NK-92 (cell line): ENCODE results near the gene AGFG2.
"Not testable (repeated sequence)": the region's sequence is repeated elsewhere in the genome, so short reads cannot be mapped to it uniquely, and the experiment has no call there.

Source experiments
- DNase-seq: peaks from one replicate; lab custom pipeline; 2025; ENCODE audit not compliant: unreplicated experiment; lab: John Stamatoyannopoulos, UW

The AGFG2 gene, protein sequence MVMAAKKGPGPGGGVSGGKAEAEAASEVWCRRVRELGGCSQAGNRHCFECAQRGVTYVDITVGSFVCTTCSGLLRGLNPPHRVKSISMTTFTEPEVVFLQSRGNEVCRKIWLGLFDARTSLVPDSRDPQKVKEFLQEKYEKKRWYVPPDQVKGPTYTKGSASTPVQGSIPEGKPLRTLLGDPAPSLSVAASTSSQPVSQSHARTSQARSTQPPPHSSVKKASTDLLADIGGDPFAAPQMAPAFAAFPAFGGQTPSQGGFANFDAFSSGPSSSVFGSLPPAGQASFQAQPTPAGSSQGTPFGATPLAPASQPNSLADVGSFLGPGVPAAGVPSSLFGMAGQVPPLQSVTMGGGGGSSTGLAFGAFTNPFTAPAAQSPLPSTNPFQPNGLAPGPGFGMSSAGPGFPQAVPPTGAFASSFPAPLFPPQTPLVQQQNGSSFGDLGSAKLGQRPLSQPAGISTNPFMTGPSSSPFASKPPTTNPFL

DNA sequence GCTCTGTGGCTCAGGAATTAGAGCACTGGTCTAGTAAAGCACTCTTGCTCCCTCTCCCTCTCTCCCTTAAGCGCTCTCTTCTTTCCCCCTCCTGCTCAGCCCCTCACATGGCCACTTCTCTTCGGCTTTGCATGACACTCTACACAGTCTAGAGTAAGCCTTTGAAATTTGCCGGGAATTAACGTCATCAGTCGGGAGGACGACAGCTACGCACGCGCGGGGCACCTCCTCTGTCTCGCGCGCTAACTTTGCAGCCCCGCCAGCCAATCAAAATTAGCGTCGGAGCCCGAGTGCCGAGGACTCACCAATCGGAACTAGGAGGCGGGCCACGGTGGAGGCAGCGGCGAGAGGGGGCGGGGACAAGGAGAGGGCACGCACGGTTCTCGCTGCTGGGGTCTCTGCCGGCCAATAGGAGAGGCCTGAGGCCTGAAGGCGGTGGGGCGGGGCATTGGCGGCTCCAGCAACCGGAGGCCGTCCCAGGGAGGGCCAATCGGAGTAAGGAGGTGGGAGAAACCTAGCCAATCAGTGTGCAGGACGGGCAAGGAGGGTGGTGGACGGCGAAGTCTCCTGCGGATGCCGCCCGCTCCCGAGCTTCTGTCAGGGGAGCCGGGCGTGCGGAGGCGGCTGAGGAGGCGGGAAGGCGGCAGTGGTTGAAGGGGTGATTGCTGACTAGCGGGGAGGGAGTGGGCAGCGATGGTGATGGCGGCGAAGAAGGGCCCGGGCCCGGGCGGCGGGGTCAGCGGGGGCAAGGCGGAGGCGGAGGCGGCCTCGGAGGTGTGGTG lies at the start of gene AGFG2:
TSS of gene AGFG2 (plus strand) at position 550 of the 782 bp plus-strand sequence. CDS start at position 694, 144 bp downstream.
- DNase-seq = peak; percentile 99

DNA sequence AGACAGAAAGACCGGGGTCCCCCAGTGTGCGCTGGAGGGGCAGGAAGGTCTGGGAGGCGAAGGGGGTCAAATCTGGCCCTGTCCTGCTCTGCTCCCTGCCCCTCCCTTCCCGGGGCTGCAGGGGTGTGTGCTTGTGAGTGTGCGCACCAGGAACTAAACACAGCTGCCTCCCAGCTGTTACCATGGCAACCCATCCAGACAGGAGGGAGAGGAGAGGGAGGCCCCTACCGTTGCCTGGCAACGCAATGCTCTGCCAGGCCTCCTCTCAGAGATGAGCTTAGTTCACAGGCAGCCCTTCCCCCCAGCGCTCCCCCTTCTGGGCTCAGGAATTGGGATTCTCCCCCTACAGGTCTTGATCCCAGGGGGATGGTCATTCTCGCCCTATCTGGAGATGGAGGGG lies 49.2 kb upstream of the AGFG2 start:
- no peak for DNase-seq

DNA sequence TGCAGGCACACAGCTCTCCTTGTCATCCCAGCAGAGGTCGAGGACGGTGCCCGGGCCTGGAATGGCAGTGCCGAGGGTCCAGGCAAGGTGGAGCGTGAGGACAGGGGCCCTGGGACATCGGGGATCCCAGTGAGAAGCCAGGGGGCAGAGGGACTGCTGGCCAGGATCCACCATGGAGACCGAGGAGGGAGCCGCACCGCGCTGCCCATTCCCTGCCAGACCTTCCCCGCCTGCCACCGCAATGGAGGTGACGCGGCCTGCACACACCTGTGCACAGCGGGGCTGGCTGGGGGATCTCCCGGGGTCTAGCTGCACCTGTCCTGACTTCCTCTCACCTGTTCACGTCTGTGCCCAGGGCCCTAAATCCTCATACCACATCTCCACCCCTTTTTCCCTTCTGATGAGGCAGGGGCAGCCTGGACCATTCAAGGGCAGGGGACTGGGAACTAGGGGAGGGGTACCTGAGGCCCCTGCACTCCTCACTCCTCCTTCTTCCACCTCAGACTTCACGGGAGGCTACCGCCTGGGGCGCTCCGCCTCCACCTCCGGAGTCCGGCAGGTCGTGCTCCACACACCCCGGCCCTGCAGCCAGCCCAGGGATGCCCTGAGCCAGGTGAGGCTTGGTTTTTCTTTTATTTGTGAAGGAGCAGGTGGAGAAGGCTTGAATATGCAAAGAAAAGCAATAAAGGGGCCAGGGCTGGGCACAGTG lies 48.4 kb upstream of the AGFG2 start:
- DNase-seq = no peak

DNA sequence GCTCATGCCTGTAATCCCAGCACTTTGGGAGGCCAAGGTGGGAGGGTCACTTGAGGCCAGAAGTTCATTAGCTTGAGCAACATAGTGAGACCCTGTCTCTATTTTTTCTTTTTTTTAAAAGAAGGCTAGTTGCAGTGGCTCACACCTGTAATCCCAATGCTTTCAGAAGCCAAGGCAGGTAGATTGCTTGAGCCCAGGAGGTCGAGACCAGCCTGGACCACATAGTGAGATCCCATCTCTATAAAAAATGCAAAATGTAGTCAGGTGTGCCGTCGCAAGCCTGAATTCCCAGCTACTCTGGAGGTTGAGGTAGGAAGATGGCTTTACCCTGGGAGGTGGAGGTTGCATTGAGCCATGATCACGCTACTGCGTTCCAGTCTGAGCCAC lies 47.8 kb upstream of the AGFG2 start:
- no peak for DNase-seq

DNA sequence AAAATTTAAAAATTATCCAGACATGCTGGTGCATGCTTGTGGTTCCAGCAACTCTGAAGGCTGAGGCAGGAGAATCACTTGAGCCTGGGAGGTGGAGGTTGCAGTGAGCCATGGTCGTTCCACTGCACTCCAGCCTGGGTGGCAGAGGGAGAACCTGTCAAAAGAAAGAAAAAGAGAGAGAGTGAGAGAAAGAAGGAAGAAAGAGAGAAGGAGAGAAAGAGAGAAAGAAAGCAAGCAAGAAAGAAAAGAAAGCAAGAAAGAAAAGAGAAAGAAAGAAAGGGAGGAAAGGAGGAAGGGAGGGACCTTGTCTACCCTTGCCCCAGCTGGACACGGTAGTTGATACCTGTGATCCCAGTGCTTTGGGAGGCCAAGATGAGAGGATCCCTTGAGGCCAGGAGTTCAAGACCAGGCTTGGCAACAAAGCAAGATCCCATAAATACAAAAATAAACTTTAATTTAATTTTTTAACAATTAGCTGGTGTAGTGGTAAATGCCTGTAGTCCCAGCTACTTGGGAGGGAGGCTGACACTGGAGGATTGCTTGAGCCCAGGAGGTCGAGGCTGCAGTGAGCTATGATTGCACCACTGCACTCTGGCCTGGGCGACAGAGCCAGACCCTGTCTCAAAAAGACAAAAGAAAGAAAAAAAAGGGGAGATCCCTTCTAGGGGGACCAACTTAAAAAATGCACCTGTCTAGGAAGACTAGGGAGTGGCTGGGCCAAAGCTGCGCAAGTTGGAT lies 46.1 kb upstream of the AGFG2 start:
- DNase-seq = no peak

DNA sequence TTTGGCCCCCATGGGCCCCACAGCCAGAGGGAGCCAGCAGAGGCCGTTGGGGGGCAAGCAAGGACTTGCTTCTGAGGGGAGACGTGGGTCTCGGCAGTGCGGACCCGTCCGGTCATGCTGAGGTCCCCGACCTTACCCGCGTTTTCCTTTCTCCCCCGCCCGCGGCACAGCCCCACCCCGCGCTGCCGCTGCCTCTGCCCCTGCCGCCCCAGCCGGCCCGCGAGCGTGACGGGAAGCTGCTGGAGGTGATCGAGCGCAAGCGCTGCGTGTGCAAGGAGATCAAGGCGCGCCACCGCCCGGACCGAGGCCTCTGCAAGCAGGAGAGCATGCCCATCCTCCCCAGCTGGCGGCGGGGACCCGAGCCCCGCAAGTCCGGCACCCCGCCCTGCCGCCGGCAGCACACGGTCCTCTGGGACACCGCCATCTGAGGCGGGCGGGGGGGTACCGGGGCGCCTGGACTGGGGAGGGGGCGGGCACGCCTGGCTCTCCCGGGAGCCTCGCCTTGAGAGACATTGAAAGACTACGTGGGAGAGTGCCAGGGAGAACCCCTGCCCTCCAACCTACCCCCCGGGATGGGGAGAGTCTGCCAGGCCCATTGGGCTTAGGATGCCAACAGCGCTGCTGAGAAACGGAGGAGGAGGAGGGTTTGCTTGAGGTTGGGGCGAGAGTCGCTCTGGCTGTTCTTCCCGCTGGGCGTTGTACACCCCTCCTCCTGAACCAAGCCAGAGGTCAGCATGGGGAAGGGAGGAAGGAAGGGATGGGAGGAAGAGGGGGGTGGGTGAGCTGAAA lies 45.3 kb upstream of the AGFG2 start:
- DNase-seq = no peak

DNA sequence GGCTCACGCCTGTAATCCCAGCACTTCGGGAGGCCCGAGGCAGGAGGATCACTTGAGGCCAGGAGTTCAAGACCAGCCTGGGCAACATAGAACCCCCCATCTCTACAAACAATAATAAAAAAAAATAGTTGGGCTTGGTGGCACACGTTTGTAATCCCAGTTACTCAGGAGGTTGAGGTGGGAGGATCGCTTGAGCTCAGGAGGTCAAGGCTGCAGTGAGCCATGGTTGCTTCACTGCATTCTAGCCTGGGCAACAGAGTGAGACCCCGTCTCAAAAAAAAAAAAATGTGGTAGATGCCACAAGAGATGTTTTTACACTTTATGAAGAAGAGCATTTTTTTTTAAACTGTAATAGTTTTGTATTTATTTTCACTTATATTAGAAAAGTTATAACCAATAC lies 42.5 kb upstream of the AGFG2 start:
- DNase-seq = no peak

DNA sequence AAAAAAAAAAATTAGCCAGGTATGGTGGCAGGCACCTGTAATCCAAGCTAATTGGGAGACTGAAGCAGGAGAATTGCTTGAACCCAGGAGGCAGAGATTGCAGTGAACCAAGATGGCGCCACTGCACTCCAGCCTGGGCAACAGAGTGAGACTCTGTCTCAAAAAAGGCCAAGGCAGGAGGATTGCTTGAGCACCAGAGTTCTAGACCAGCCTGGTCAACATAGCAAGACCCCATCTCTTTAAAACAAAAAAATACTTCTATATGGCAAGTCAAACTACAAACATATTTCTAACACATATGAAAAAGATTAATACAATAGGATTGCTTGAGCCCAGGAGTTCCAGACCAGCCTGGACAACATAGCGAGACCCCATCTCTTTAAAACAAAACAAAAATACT lies 38.3 kb upstream of the AGFG2 start:
- DNase-seq = not testable (repeated sequence)

DNA sequence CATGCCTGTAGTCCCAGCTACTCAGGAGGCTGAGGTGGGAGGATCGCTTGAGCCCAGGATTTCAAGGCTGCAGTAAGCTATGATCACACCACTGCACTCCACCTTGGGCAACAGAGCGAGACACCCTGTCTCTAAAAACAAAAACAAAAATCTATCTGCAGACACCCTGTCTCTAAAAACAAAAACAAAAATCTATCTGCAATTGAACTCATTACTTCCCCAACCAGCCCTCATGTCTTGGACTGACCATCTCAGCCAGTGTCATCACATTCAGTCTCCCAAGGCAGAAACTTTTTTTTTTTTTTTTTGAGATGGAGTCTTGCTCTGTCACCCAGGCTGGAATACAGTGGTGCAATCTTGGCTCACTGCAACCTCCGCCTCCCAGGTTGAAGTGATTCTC lies 35.0 kb upstream of the AGFG2 start:
- DNase-seq = not testable (repeated sequence)

DNA sequence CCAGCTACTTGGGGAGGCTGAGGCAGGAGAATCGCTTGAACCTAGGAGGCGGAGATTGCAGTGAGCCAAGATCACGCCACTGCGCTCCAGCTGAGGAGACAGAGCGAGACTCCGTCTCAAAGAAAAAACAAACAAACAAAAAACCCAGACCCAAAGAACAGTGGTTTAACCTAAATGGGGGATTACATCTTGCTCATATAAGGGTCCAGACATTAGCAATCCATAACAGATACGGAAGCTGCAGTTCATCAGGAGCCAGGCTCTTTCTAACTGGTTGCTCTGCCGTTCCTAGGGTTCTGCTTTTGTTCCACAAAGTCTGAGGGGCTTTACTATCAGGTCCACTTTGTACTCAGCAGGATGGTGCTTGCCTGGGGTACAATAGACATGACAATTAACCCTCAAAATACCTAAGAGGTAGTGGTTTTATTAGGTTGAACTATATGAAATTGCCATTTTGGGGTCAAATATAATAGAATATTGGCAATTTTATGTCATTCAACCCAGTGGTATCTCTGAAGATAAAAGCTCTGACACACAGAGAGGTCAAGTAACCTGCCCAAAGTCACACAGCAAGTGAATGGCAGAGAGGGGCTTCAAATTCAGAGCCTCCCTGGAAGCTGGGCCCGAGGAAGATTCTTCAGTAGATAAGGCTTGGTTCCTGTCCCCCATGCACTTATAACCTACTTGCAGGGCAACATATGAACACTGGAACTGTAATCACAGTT lies 34.0 kb upstream of the AGFG2 start:
- DNase-seq = no peak

DNA sequence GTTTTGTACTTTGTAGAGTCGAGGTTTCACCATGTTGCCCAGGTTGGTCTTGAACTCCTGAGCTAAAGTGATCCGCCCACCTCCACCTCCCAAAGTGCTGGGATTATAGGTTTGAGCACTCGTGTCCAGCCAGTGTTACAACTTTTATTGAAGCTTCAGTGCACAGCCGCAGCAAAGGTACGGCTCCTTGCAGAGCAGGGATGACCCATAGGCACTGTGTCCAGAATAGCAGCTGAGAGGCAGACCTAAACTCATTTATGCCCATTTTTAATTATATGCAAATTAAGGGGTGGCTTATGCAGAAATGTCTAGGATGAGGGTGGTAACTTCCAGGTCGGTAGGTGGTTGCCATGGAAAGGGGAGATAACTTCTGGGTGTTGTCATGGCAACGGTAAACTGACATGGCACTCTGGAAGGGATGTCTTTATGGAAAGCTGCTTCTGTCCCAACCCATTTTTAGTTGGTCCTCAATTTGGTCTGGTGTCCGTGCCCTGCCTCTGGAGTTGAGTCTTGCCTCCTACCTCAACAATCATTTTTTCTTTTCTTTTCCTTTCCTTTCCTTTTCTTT lies 32.6 kb upstream of the AGFG2 start:
- DNase-seq = no peak

DNA sequence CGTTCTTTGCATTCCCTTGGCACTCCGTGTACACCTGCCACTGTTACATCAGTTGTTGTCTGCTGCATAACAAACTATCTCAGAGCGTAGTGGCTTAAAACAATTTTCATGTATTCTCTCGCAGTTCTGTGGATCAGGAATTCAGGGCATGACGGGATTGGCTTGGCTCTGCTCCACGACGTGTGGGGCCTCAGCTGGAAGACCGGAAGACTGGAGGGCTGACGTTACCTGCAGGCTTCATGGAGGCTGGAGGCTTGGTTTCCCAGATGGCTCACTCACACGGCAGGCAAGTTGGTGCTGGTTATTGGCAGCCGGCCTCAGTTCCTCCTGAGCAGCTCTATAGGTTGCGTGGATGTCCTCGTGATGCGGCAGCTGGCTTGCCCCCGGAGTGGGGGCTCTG lies 29.8 kb upstream of the AGFG2 start:
- no peak for DNase-seq

DNA sequence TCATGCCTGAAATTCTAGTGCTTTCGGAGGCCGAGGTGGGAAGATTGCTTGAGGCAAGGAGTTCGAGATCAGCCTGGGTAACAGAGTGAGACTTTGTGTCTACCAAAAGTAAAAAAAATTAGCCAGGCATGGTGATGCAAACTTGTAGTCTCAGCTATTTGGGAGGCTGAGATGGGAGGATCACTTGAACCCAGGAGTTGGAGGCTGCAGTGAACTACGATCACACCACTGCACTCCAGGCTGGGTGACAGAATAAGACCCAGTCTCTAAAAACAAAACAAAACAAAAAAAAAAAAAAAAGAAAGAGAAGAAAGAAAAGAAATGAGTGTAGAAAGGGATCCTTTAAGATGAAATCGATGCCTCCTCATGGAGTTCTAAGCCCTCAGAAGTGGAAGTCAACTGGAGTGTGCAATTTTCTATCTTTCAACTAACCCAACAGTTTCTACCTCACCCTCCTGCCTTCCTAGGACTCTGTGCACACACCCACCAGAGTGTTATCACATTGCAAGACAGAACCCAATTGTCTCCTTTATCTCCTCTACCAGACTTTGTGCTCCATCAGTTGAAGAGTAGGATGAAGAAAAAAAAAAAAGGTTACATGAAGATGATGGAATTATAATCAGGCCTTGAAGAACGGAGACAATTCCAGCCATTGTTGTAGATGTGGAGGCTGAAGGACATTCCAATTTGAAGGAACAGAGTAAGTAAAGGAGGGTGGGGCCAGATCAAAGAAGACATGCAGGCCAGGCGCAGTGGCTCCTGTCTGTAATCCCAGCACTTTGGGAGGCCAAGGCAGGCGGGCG lies 28.4 kb upstream of the AGFG2 start:
- no peak for DNase-seq

DNA sequence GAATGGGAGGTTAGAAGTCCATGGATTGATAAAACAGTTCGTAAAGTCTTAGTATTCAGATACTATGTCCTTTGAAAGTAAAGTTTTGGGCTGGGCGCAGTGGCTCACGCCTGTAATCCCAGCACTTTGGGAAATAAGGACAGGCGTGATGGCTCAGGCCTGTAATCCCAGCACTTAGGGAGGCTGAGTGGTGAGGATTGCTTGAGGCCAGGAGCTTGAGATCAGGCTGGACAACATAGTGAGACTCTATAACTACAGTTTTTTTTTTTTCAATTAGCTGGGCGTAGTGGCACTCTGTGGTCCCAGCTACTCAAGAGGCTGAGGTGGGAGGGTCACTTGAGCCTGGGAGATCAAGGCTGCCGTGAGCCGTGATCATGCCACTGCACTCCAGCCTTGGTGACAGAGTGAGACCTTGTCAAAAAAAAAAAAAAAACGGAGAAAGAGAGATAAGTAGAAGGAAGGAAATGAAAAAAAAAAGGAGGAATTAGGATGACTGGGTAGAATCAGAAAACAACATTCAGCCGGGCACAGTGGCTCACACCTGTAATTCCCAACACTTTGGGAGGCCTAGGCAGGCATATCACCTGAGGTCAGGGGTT lies 25.7 kb upstream of the AGFG2 start:
- DNase-seq = no peak

DNA sequence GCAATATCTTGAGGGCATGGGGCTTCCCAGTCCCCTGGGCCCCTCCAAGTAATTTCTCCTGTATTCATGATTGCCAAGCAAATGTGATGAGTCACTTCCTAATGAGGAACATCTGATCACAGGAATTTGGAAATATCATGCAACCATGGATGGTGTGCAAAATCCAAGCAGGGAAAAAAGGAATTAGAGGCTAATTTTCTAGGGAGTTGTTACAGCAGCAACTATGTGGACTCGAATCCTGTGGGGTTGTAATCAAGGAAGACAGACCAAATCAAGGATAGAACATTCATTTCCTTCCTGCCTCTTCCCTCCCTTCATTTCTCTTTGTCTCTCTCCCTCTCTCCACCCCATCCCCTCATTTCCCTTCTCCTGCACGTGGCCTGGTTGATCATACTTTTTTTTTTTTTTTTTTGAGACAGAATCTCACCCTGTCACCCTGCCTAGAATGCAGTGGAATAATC lies 23.9 kb upstream of the AGFG2 start:
- no peak for DNase-seq

DNA sequence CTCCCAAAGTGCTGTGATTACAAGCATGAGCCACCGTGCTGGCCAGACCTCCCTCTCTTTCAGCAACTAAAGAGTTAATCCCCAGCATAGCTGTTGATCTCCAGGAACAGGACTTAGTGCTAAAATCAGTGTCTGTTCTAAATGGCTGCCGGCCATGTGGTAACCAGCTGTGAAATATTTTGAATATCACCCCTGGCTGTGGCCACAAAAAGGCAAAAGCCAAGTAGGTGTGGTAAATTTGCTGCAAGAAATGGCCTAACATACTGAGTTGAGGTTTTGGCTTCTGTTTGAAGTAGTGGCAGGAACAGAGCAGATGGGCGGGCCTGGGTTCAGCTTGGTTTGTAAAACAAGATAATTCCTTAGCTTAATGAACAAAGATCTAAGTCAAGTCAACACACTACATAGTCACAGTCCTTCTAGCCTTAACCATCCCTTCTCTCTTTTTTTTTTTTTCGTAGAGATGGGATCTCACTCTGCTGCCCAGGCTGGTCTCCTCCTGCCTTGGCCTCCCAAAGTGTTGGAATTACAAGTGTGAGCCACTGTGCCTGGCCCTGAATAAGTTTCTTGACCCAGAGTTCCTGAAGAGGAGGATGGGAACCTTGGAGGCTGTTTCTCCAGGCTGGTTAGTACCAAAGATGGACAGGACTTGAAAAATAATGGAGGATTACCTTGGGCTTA lies 22.7 kb upstream of the AGFG2 start:
- DNase-seq = no peak

DNA sequence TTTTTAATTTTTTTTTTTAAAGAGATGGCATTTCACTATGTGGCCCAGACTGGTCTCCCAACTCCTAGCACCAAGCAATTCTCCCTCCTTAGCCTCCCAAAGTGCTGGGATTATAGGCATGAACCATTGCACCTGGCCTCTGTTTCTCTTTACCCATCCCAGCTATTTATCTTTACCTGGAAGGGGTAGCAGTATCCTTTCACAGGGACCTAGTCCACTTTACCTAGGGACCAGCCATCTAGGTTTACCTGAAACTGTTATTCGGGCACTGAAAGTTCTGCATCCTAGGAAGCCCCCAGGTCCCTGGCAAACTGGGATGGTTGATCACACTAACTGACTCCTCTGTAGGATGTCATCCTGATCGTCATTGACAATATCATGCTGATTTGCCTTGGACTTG lies 21.7 kb upstream of the AGFG2 start:
- DNase-seq = no peak
